ENCODE data around the gene C1QB.

Gene C1QB

GRCh38 chr1:22619252-22619651, 33.8 kb upstream of the C1QB start:
- DNase-seq (ENCODE audit: low read depth, low spot score) = no peak
- no peak overlapping the region for H3K4me3 ChIP-seq (ENCODE audit: low read depth, low read length)
- TF ChIP-seq CTCF (IDR thresholded peaks at IDR 0.05; ENCODE audit: low read depth, low read length) = no peak
- in situ Hi-C loops (cut with HindIII; ENCODE audit: low sequenced_read_pairs) = no loop called here

GRCh38 chr1:22619798-22620197, 33.2 kb upstream of the C1QB start:
- no peak overlapping the region for H3K4me3 ChIP-seq (ENCODE audit: low read depth, low read length)
- TF ChIP-seq CTCF (IDR thresholded peaks at IDR 0.05; ENCODE audit: low read depth, low read length) = no peak
- no peak for DNase-seq (ENCODE audit: low read depth, low spot score)
- in situ Hi-C loops (cut with HindIII; ENCODE audit: low sequenced_read_pairs) = no loop called here

GRCh38 chr1:22621761-22622160, 31.3 kb upstream of the C1QB start:
- DNase-seq (ENCODE audit: low read depth, low spot score) = no peak
- TF ChIP-seq CTCF (IDR thresholded peaks at IDR 0.05; ENCODE audit: low read depth, low read length) = no peak
- H3K4me3 ChIP-seq (ENCODE audit: low read depth, low read length) = no peak overlapping the region
- in situ Hi-C loops (cut with HindIII; ENCODE audit: low sequenced_read_pairs) = no loop called here

GRCh38 chr1:22625262-22625925, 27.6 kb upstream of the C1QB start:
- no peak for DNase-seq (ENCODE audit: low read depth, low spot score)
- in situ Hi-C loops (cut with HindIII; ENCODE audit: low sequenced_read_pairs) = no loop called here

GRCh38 chr1:22626237-22627157, 26.5 kb upstream of the C1QB start:
- TF ChIP-seq CTCF (IDR thresholded peaks at IDR 0.05; ENCODE audit: low read depth, low read length) = no peak
- in situ Hi-C loops (cut with HindIII; ENCODE audit: low sequenced_read_pairs) = no loop called here
- no peak overlapping the region for H3K4me3 ChIP-seq (ENCODE audit: low read depth, low read length)
- no peak for DNase-seq (ENCODE audit: low read depth, low spot score)

More at GRCh38 chr1:22625262-22625925, 27.6 kb upstream of the C1QB start:
- TF ChIP-seq CTCF (IDR thresholded peaks at IDR 0.05; ENCODE audit: low read depth, low read length) = no peak
- H3K4me3 ChIP-seq (ENCODE audit: low read depth, low read length) = no peak overlapping the region

- in situ Hi-C loops (cut with HindIII; ENCODE audit: low sequenced_read_pairs) = no loop called here
- no peak for DNase-seq (ENCODE audit: low read depth, low spot score)
- H3K4me3 ChIP-seq (ENCODE audit: low read depth, low read length) = no peak overlapping the region
- TF ChIP-seq CTCF (IDR thresholded peaks at IDR 0.05; ENCODE audit: low read depth, low read length) = no peak
Measured at GRCh38 chr1:22627331-22627730, 25.7 kb upstream of the C1QB start.

Data from astrocyte of the spinal cord (primary cell).